K562 (cell line): Measurements from ENCODE around the gene HSPA1B. TPM values are rescaled to one million over a fixed set of nuclear protein-coding genes. Genes with fewer than 3 reads are reported as not detected.

Experiments used
- CBX2 ChIP-seq: fragments of 200-600 bp; sonication (generic); IDR thresholded peaks from one replicate; pipeline ENCODE4 v1.6.1; 2012; ENCODE audit warnings: mild to moderate bottlenecking, low read length, inconsistent platforms; ENCODE audit not compliant: insufficient read depth, poor library complexity, severe bottlenecking
- CC2D1A ChIP-seq: fragments of 450-650 bp; IDR thresholded peaks from 2 replicates; pipeline ENCODE4 v1.6.1; 2017; ENCODE audit warnings: mild to moderate bottlenecking
- CHD1 ChIP-seq: fragments of 200-600 bp; sonication (generic); IDR thresholded peaks from one replicate; pipeline ENCODE4 v1.6.1; 2012; ENCODE audit warnings: mild to moderate bottlenecking, moderate library complexity, low read length, inconsistent platforms
- FOXA3 ChIP-seq, 2 experiments: fragments of 450-650 bp in 1 of 2; sonication (generic) in 1 of 2; formaldehyde crosslinking; IDR thresholded peaks in 1 of 2; conservative IDR thresholded peaks in 1 of 2; 2 replicates each; pipeline versions ENCODE4 v1.4.0 to v1.8.0; 2020 to 2022; ENCODE audit warnings: mild to moderate bottlenecking in 2 of 2, missing genetic modification reagents in 1 of 2
- FOXK2 ChIP-seq, 2 experiments: fragments of 450-650 bp; IDR thresholded peaks in 1 of 2; conservative IDR thresholded peaks in 1 of 2; 2 replicates each; pipeline ENCODE4 v1.6.1; 2016; ENCODE audit warnings: low read depth in 2 of 2, mild to moderate bottlenecking in 1 of 2
- PHTF2 ChIP-seq: fragments of 250-450 bp; sonication (Bioruptor Pico); IDR thresholded peaks from 2 replicates; pipeline ENCODE4 v1.5.0; 2021; ENCODE audit warnings: mild to moderate bottlenecking
- PPARD ChIP-seq: fragments of 250-450 bp; sonication (Bioruptor Pico); IDR thresholded peaks from 2 replicates; pipeline ENCODE4 v1.8.0; 2022; ENCODE audit warnings: inconsistent platforms, mild to moderate bottlenecking, moderate library complexity
- RFX7 ChIP-seq: fragments of 250-450 bp; sonication (Bioruptor Pico); IDR thresholded peaks from 2 replicates; pipeline ENCODE4 v1.5.1; 2021; ENCODE audit warnings: mild to moderate bottlenecking
- SAFB2 ChIP-seq: fragments of 200-400 bp; formaldehyde crosslinking; IDR thresholded peaks from 2 replicates; pipeline ENCODE4 v1.6.1; 2018; ENCODE audit warnings: borderline replicate concordance, low read length, low read depth, moderate library complexity; ENCODE audit not compliant: severe bottlenecking
- TEAD1 ChIP-seq, 2 experiments: fragments of 450-650 bp in 1 of 2; sonication (generic) in 1 of 2; formaldehyde crosslinking; IDR thresholded peaks; 2 replicates each; pipeline versions ENCODE4 v1.4.0 to v1.8.0; 2020 to 2022; ENCODE audit warnings: mild to moderate bottlenecking in 2 of 2, missing genetic modification reagents in 1 of 2
- ZNF57 ChIP-seq: fragments of 450-650 bp; formaldehyde crosslinking; IDR thresholded peaks from 2 replicates; pipeline ENCODE4 v1.4.0; 2020; ENCODE audit warnings: mild to moderate bottlenecking, moderate library complexity
- polyA plus RNA-seq, 8 experiments: library from polyadenylated mRNA; depleted of rRNA in 4 of 8; stranded (reverse) in 5 of 8; unstranded in 3 of 8; fragments of >200 nt; fragmentation: Nextera tagmentation in 2 of 8; fragmentation: Illumina TruSeq in 1 of 8; extraction: Ambion mirVana in 2 of 8; extraction: Trizol in 1 of 8; gene quantifications; 2 replicates each; pipeline versions ENCODE4 v1.2.1 to v1.2.3, GENCODE V29; 2011 to 2014; ENCODE audit warnings: inconsistent platforms in 1 of 8, missing spikeins in 1 of 8
- total RNA-seq, 7 experiments: library from RNA; depleted of rRNA in 6 of 7; stranded (reverse); fragments of >200 nt in 6 of 7; fragmentation: Illumina TruSeq in 2 of 7; extraction: Trizol in 2 of 7; gene quantifications; 2 replicates each; pipeline versions ENCODE4 v1.2.1 to v1.2.3, GENCODE V29; 2011 to 2021; ENCODE audit warnings: low replicate concordance in 1 of 7
- TF ChIP-seq, protein P1 (sequence below): fragments of 450-650 bp; IDR thresholded peaks from 2 replicates; pipeline ENCODE4 v1.6.1; 2016; ENCODE audit warnings: antibody characterized with exemption
- TF ChIP-seq, protein P2 (sequence below), 3 experiments: IDR thresholded peaks in 2 of 3; conservative IDR thresholded peaks in 1 of 3; 2 replicates each; pipeline ENCODE4 v1.5.1; 2011 to 2012; ENCODE audit warnings: low read length in 3 of 3, mild to moderate bottlenecking in 3 of 3, control low read depth in 2 of 3, improper control_type of control experiment in 1 of 3, inconsistent platforms in 1 of 3, low read depth in 1 of 3, mixed read lengths in 1 of 3, moderate library complexity in 1 of 3; ENCODE audit not compliant: insufficient read depth in 2 of 3
- TF ChIP-seq, protein P3 (sequence below): fragments of 450-650 bp; conservative IDR thresholded peaks from 2 replicates; pipeline ENCODE4 v1.6.1; 2016; ENCODE audit warnings: missing genetic modification characterization, low read depth, mild to moderate bottlenecking, missing compliant biosample characterization, moderate library complexity

Gene HSPA1B
- total and polyA plus RNA-seq, 9 of the 15 experiments (the other 6 are each of a cell fraction or from before 2014, with no cell fraction given) = 0.27 to 227 (median 51.2) TPM

DNA sequence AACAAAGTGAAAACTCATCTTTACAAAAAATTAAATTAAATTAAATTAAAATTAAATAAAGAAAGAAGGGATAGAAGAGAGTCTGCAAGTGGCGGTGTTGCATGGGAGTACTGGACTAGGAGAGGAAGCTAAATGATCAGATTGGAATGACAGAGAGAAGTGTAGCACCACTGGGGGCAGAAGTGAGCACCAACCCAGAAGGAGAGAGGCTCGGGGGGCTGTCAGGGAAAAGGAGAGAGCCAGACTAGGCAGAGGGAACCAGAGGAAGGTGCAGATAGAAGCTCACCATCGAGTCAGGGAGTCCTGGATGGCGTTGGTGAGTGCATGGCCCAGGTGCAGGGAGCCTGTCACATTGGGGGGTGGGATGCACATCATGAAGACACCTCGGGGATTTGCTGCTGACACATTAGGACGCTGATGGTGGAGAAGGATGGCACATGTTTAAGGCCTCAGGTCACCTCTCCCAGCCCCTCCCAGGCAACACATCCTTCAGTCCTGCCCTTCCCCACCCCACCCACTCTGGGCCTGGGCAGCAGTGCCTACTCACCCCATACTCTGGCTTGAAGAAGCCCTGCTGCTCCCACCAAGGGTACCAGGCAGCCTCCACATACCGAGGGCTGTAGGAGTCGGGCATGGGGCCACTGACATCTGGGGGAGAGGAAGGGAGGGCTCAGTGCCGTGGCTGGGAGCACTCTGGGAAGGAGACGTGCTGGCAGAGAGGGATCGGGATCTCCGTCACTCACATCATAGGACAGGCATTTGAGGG is 36.0 kb upstream of the HSPA1B start (continued):
- TF ChIP-seq ZNF57 (no peak), PHTF2 (CRISPR knock-in tag) (no peak), SAFB2 (no peak), FOXA3 (CRISPR knock-in tag; conservative IDR thresholded peaks at IDR 0.05 in 1 of 2, IDR thresholded peaks at IDR 0.05 in 1 of 2) (no peak), TEAD1 (CRISPR knock-in tag; IDR thresholded peaks at IDR 0.05) (no peak), RFX7 (CRISPR knock-in tag) (no peak), CC2D1A (peak; percentile 56; the same call in 1 of the 2 replicates), FOXK2 (conservative IDR thresholded peaks at IDR 0.05 in 1 of 2, IDR thresholded peaks at IDR 0.05 in 1 of 2; ENCODE audit: low read depth in 2 of 2) (0 out of 4 replicates have a peak, but pooled peaks of 1 of the 2 experiments have one; percentile 32), PPARD (CRISPR knock-in tag) (no peak), CHD1 (no peak), CBX2 (no peak)
- TF ChIP-seq, protein P1, sequence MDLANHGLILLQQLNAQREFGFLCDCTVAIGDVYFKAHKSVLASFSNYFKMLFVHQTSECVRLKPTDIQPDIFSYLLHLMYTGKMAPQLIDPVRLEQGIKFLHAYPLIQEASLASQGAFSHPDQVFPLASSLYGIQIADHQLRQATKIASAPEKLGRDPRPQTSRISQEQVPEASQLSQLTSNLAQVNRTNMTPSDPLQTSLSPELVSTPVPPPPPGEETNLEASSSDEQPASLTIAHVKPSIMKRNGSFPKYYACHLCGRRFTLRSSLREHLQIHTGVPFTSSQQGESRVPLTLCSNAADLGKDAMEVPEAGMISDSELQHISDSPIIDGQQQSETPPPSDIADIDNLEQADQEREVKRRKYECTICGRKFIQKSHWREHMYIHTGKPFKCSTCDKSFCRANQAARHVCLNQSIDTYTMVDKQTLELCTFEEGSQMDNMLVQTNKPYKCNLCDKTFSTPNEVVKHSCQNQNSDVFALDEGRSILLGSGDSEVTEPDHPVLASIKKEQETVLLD = peak; percentile 50; the same call in 1 of the 2 replicates
- TF ChIP-seq, protein P2, sequence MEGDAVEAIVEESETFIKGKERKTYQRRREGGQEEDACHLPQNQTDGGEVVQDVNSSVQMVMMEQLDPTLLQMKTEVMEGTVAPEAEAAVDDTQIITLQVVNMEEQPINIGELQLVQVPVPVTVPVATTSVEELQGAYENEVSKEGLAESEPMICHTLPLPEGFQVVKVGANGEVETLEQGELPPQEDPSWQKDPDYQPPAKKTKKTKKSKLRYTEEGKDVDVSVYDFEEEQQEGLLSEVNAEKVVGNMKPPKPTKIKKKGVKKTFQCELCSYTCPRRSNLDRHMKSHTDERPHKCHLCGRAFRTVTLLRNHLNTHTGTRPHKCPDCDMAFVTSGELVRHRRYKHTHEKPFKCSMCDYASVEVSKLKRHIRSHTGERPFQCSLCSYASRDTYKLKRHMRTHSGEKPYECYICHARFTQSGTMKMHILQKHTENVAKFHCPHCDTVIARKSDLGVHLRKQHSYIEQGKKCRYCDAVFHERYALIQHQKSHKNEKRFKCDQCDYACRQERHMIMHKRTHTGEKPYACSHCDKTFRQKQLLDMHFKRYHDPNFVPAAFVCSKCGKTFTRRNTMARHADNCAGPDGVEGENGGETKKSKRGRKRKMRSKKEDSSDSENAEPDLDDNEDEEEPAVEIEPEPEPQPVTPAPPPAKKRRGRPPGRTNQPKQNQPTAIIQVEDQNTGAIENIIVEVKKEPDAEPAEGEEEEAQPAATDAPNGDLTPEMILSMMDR (IDR thresholded peaks at IDR 0.05 in 2 of 3, conservative IDR thresholded peaks at IDR 0.05 in 1 of 3; ENCODE audit: insufficient read depth in 2 of 3, low read depth in 1 of 3, low read length in 3 of 3) = peak; percentile 90 to 92 (median 91)
- TF ChIP-seq, protein P3, sequence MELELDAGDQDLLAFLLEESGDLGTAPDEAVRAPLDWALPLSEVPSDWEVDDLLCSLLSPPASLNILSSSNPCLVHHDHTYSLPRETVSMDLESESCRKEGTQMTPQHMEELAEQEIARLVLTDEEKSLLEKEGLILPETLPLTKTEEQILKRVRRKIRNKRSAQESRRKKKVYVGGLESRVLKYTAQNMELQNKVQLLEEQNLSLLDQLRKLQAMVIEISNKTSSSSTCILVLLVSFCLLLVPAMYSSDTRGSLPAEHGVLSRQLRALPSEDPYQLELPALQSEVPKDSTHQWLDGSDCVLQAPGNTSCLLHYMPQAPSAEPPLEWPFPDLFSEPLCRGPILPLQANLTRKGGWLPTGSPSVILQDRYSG (tag) = no peak
